Loucy (cell line): Measurements from ENCODE around the gene TENM4.

ENCODE experiments used
- CTCF ChIP-seq: fragments of 200-600 bp; sonication (generic); conservative IDR thresholded peaks from 2 replicates; pipeline ENCODE4 v1.5.1; 2014; ENCODE audit warnings: mild to moderate bottlenecking, antibody characterized with exemption, low read length
- EZH2phosphoT487 ChIP-seq: fragments of 200-600 bp; IDR thresholded peaks from 2 replicates; pipeline ENCODE4 v1.6.1; 2018; ENCODE audit warnings: antibody characterized with exemption, mild to moderate bottlenecking, moderate library complexity, borderline replicate concordance

GRCh38 chr11:79165908-79166307 is 274.9 kb downstream of the TENM4 start:
- no peak for TF ChIP-seq EZH2phosphoT487
- TF ChIP-seq CTCF: no peak
